Measurements from ENCODE around the gene BNC2.

BNC2 gene

GRCh38 chr9:16726718-16727451, 143.6 kb downstream of the BNC2 start:
- TF ChIP-seq CREB1 (IDR thresholded peaks at IDR 0.05; ENCODE audit: low read depth): no peak
- TF ChIP-seq, protein P1, sequence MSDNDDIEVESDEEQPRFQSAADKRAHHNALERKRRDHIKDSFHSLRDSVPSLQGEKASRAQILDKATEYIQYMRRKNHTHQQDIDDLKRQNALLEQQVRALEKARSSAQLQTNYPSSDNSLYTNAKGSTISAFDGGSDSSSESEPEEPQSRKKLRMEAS (IDR thresholded peaks at IDR 0.05): peak; percentile 72
- TF ChIP-seq TEAD4 (IDR thresholded peaks at IDR 0.05): peak; percentile 37
- TF ChIP-seq FOXM1 (IDR thresholded peaks at IDR 0.05; ENCODE audit: borderline replicate concordance, low read depth): no peak
- 0 out of 2 replicates have a peak, but pooled peaks have one; percentile 39 for TF ChIP-seq TCF12 (IDR thresholded peaks at IDR 0.05; ENCODE audit: low read depth)
- TF ChIP-seq REST (IDR thresholded peaks at IDR 0.05; ENCODE audit: low read depth): no peak
- TF ChIP-seq RAD21 (IDR thresholded peaks at IDR 0.05; ENCODE audit: low read depth): peak; percentile 13; the same call in 1 of the 2 replicates
- TF ChIP-seq TAF1 (IDR thresholded peaks at IDR 0.05; ENCODE audit: low read depth): 0 out of 2 replicates have a peak, but pooled peaks have one; percentile 11
- TF ChIP-seq CEBPB (IDR thresholded peaks at IDR 0.05): peak; percentile 95

- TF ChIP-seq CEBPB (IDR thresholded peaks at IDR 0.05): no peak
- TF ChIP-seq ZBTB7A (IDR thresholded peaks at IDR 0.05; ENCODE audit: low read depth): no peak
- no peak for TF ChIP-seq USF1 (IDR thresholded peaks at IDR 0.05)
- no peak for TF ChIP-seq NFIC (IDR thresholded peaks at IDR 0.05)
- no peak for TF ChIP-seq EGR1 (IDR thresholded peaks at IDR 0.05)
- TF ChIP-seq YY1 (IDR thresholded peaks at IDR 0.05; ENCODE audit: low read depth): no peak
- TF ChIP-seq FOXM1 (IDR thresholded peaks at IDR 0.05; ENCODE audit: borderline replicate concordance, low read depth): no peak
- peak; percentile 52 for TF ChIP-seq RAD21 (IDR thresholded peaks at IDR 0.05; ENCODE audit: low read depth)
- TF ChIP-seq CREB1 (IDR thresholded peaks at IDR 0.05; ENCODE audit: low read depth): no peak
- TF ChIP-seq REST (IDR thresholded peaks at IDR 0.05; ENCODE audit: low read depth): no peak
- TF ChIP-seq EP300 (IDR thresholded peaks at IDR 0.05; ENCODE audit: borderline replicate concordance): no peak
- no peak for TF ChIP-seq TCF12 (IDR thresholded peaks at IDR 0.05; ENCODE audit: low read depth)
- peak; percentile 35; the same call in 1 of the 2 replicates for TF ChIP-seq TEAD4 (IDR thresholded peaks at IDR 0.05)
Observed at GRCh38 chr9:16726029-16726428, 144.4 kb downstream of the BNC2 start.

DNA sequence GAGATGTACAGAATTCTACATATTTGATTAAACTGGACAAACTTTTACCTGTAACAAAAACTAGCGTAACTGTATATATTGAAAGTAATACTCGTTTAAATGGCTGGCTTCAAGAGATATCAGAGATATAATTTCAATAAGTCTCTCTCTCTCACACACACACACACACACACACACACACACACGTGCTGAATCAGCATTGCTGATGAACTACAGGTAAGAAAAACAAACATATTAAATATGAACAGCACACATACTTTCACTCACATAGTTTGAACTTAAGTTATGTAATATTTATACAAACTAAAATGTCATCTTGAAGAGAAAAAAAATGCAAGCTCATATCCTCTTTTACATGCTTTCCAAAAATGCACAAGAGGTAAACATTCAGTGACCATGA, 145.4 kb downstream of the BNC2 start:
- TF ChIP-seq NFIC (IDR thresholded peaks at IDR 0.05) (no peak), RAD21 (IDR thresholded peaks at IDR 0.05; ENCODE audit: low read depth) (no peak), USF1 (IDR thresholded peaks at IDR 0.05) (no peak), YY1 (IDR thresholded peaks at IDR 0.05; ENCODE audit: low read depth) (no peak)

GRCh38 chr9:16721972-16722371, 148.5 kb downstream of the BNC2 start:
- TF ChIP-seq TAF1 (IDR thresholded peaks at IDR 0.05; ENCODE audit: low read depth): no peak
- TF ChIP-seq TCF12 (IDR thresholded peaks at IDR 0.05; ENCODE audit: low read depth): no peak
- no peak for TF ChIP-seq CREB1 (IDR thresholded peaks at IDR 0.05; ENCODE audit: low read depth)
- TF ChIP-seq TEAD4 (IDR thresholded peaks at IDR 0.05): no peak
- no peak for TF ChIP-seq EGR1 (IDR thresholded peaks at IDR 0.05)
- TF ChIP-seq NFIC (IDR thresholded peaks at IDR 0.05): no peak
- TF ChIP-seq FOXM1 (IDR thresholded peaks at IDR 0.05; ENCODE audit: borderline replicate concordance, low read depth): no peak

DNA sequence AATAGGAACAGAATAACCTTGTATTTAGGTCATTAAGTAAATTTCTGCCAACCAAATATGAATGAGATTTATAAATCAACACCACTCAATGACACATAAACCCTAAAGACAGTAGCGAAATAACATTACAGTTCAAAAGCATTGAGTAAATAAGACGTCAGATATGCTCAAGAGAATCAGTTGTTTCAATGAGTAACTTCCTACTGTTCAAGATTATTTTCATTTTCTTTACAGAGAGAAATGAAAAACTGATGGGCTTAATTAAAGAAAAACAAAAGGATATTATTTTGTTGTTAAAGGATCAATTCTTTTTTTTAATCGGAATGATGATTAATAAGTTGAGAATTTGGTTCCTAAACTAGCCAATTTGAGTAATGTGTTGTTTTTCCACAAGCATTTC, 150.1 kb downstream of the BNC2 start:
- no peak for TF ChIP-seq CREB1 (IDR thresholded peaks at IDR 0.05; ENCODE audit: low read depth)
- TF ChIP-seq NFIC (IDR thresholded peaks at IDR 0.05): no peak
- no peak for TF ChIP-seq USF1 (IDR thresholded peaks at IDR 0.05)
- no peak for TF ChIP-seq RAD21 (IDR thresholded peaks at IDR 0.05; ENCODE audit: low read depth)
- TF ChIP-seq, protein P1 (IDR thresholded peaks at IDR 0.05): no peak
- TF ChIP-seq ZBTB7A (IDR thresholded peaks at IDR 0.05; ENCODE audit: low read depth): no peak
- no peak for TF ChIP-seq TEAD4 (IDR thresholded peaks at IDR 0.05)
- TF ChIP-seq FOXM1 (IDR thresholded peaks at IDR 0.05; ENCODE audit: borderline replicate concordance, low read depth): no peak
- TF ChIP-seq YY1 (IDR thresholded peaks at IDR 0.05; ENCODE audit: low read depth): no peak
- no peak for TF ChIP-seq EP300 (IDR thresholded peaks at IDR 0.05; ENCODE audit: borderline replicate concordance)
- TF ChIP-seq TCF12 (IDR thresholded peaks at IDR 0.05; ENCODE audit: low read depth): no peak
- TF ChIP-seq REST (IDR thresholded peaks at IDR 0.05; ENCODE audit: low read depth): no peak

Measured in Ishikawa (cell line).